SU-DHL-6 (cell line): ENCODE data around the gene CYP26C1.

Experiments used
- H2AFZ ChIP-seq: fragments of 200-600 bp; sonication (generic); 2 replicates; pipeline ENCODE4 v1.6.1; 2014; ENCODE audit warnings: low read depth, mild to moderate bottlenecking, moderate library complexity, mixed read lengths, antibody characterized with exemption, low read length; ENCODE audit not compliant: severe bottlenecking
- H3F3A ChIP-seq: fragments of 200-600 bp; shearing (Covaris generic); 2 replicates; pipeline ENCODE4 v1.6.0; 2016; ENCODE audit warnings: antibody characterized with exemption, mild to moderate bottlenecking; ENCODE audit not compliant: insufficient read depth
- H3K27ac ChIP-seq: fragments of 200-600 bp; sonication (generic); 2 replicates; pipeline ENCODE4 v1.5.1; 2016; ENCODE audit warnings: low read depth, mild to moderate bottlenecking, low read length, moderate library complexity, mixed read lengths
- H3K27me3 ChIP-seq: fragments of 200-600 bp; sonication (generic), shearing (Covaris generic); 2 replicates; pipeline ENCODE4 v1.6.0; 2014; ENCODE audit warnings: mild to moderate bottlenecking, low read length
- H3K36me3 ChIP-seq: fragments of 200-600 bp; sonication (generic); 2 replicates; pipeline ENCODE4 v1.6.1; 2014; ENCODE audit warnings: mild to moderate bottlenecking, low read length, mixed read lengths
- H3K4me2 ChIP-seq: fragments of 300-600, 200-600 bp; shearing (Covaris generic), sonication (generic); 2 replicates; pipeline ENCODE4 v1.6.0; 2014; ENCODE audit warnings: low read length, low read depth, mild to moderate bottlenecking; ENCODE audit not compliant: poor library complexity, severe bottlenecking
- H3K4me3 ChIP-seq: fragments of 200-600 bp; sonication (generic); 2 replicates; pipeline ENCODE4 v1.5.1; 2014; ENCODE audit warnings: antibody characterized with exemption, low read length, mild to moderate bottlenecking, mixed read lengths; ENCODE audit not compliant: insufficient read depth, poor library complexity, severe bottlenecking
- H3K79me2 ChIP-seq: fragments of 200-600 bp; sonication (generic); 2 replicates; pipeline ENCODE4 v1.6.1; 2014; ENCODE audit warnings: mild to moderate bottlenecking, low read length, moderate library complexity; ENCODE audit not compliant: insufficient read depth
- H3K9ac ChIP-seq: fragments of 200-600 bp; sonication (generic); 2 replicates; pipeline ENCODE4 v1.7.0; 2014; ENCODE audit warnings: mild to moderate bottlenecking, low read length
- H3K9me2 ChIP-seq: fragments of 200-600 bp; sonication (generic); replicated peaks from 2 replicates; pipeline ENCODE4 v1.6.1; 2014; ENCODE audit warnings: low read length; ENCODE audit not compliant: insufficient read depth
- H3K9me3 ChIP-seq: fragments of 200-600 bp; sonication (generic); 2 replicates; pipeline ENCODE4 v1.6.1; 2014; ENCODE audit warnings: low read length, mixed read lengths; ENCODE audit not compliant: insufficient read depth
- H4K20me1 ChIP-seq: fragments of 200-600 bp; sonication (generic); 2 replicates; pipeline ENCODE4 v1.6.1; 2014; ENCODE audit warnings: low read depth, mild to moderate bottlenecking, antibody characterized with exemption, low read length, moderate library complexity, mixed read lengths
- CTCF ChIP-seq: fragments of 200-600 bp; sonication (generic); IDR thresholded peaks from one replicate; pipeline ENCODE4 v1.5.1; 2017; ENCODE audit warnings: antibody characterized with exemption, mild to moderate bottlenecking, low read length, moderate library complexity; ENCODE audit not compliant: insufficient read depth, poor library complexity, severe bottlenecking
- EZH2phosphoT487 ChIP-seq: fragments of 200-600 bp; sonication (generic), shearing (Covaris generic); conservative IDR thresholded peaks from 2 replicates; pipeline ENCODE4 v1.6.1; 2018; ENCODE audit warnings: mild to moderate bottlenecking, antibody characterized with exemption, low read length, moderate library complexity, mixed read lengths

Gene CYP26C1

GRCh38 chr10:93076871-93077270, 16.3 kb downstream of the CYP26C1 start:
- H3K36me3 ChIP-seq, result no peaks in the 10 kb centered on the region
- H3K79me2 ChIP-seq, result no peaks in the 10 kb centered on the region
- H4K20me1 ChIP-seq, result no peaks in the 10 kb centered on the region
- H3F3A ChIP-seq, result no peaks in the 10 kb centered on the region
- no peak overlapping the region for H2AFZ ChIP-seq
- no peak overlapping the region for H3K4me3 ChIP-seq
- H3K9ac ChIP-seq, result no peak overlapping the region
- no peaks in the 10 kb centered on the region for H3K27me3 ChIP-seq
- no peaks in the 10 kb centered on the region for H3K9me2 ChIP-seq
- no peaks in the 10 kb centered on the region for H3K9me3 ChIP-seq
- TF ChIP-seq CTCF (no peak), EZH2phosphoT487 (no peak)
- no peak overlapping the region for H3K27ac ChIP-seq
- no peak overlapping the region for H3K4me2 ChIP-seq

GRCh38 chr10:93077860-93078337, 17.3 kb downstream of the CYP26C1 start:
- no peak overlapping the region for H3K4me2 ChIP-seq
- H3K4me3 ChIP-seq, result no peak overlapping the region
- no peaks in the 10 kb centered on the region for H3K27me3 ChIP-seq
- H3K9me3 ChIP-seq, result no peaks in the 10 kb centered on the region
- H3K79me2 ChIP-seq, result no peaks in the 10 kb centered on the region
- H3K9me2 ChIP-seq, result no peaks in the 10 kb centered on the region
- H3F3A ChIP-seq, result no peaks in the 10 kb centered on the region
- TF ChIP-seq EZH2phosphoT487 (no peak), CTCF (no peak)
- no peaks in the 10 kb centered on the region for H3K36me3 ChIP-seq
- no peak overlapping the region for H3K9ac ChIP-seq
- no peaks in the 10 kb centered on the region for H4K20me1 ChIP-seq
- H3K27ac ChIP-seq, result no peak overlapping the region
- H2AFZ ChIP-seq, result no peak overlapping the region

- Histone ChIP-seq H3K9me2 (no peaks in the 10 kb centered on the region), H3K4me2 (no peak overlapping the region), H3K9me3 (no peaks in the 10 kb centered on the region), H3K27me3 (no peaks in the 10 kb centered on the region), H3K27ac (no peak overlapping the region), H2AFZ (no peak overlapping the region), H3K9ac (no peak overlapping the region), H3K36me3 (no peaks in the 10 kb centered on the region), H3F3A (no peaks in the 10 kb centered on the region), H4K20me1 (no peaks in the 10 kb centered on the region), H3K4me3 (no peak overlapping the region), H3K79me2 (no peaks in the 10 kb centered on the region)
- TF ChIP-seq EZH2phosphoT487 (no peak), CTCF (no peak)
Observed at GRCh38 chr10:93079663-93080349, 19.2 kb downstream of the CYP26C1 start.
